Adrenal gland (tissue), 12 donors: ENCODE results near the gene GJC1. TPM values are rescaled to one million over a fixed set of nuclear protein-coding genes. Genes with fewer than 3 reads are reported as not detected.

Experiments used
- DNase-seq, 7 donors: peaks; one replicate each; pipeline ENCODE4 v3.0.0-alpha.2; 2019 to 2020
- H3K27ac ChIP-seq, 5 donors: fragments of 200-600 bp; sonication (generic) in 4 of 5; 1 replicate in 3 of 5; 2 replicates in 2 of 5; pipeline versions ENCODE4 v1.5.1 to v1.8.0; 2016 to 2020; ENCODE audit warnings: mild to moderate bottlenecking in 1 of 5
- H3K27me3 ChIP-seq: fragments of 200-600 bp; 2 replicates; pipeline ENCODE4 v1.8.0; 2021
- H3K36me3 ChIP-seq, 2 donors: fragments of 200-600 bp; replicated peaks in 1 of 2; 1 replicate in 1 of 2; 2 replicates in 1 of 2; pipeline versions ENCODE4 v1.5.1 to v1.8.0; 2018 to 2022
- H3K4me1 ChIP-seq, 2 donors: fragments of 200-600 bp; replicated peaks in 1 of 2; 1 replicate in 1 of 2; 2 replicates in 1 of 2; pipeline versions ENCODE4 v1.5.1 to v1.8.0; 2018 to 2021
- H3K4me3 ChIP-seq, 4 donors: fragments of 200-600 bp; sonication (generic) in 3 of 4; one replicate each; pipeline ENCODE4 v1.5.1; 2016 to 2018
- H3K9me3 ChIP-seq, 3 donors: fragments of 200-600 bp; sonication (generic) in 1 of 3; replicated peaks in 1 of 3; 1 replicate in 2 of 3; 2 replicates in 1 of 3; pipeline versions ENCODE4 v1.5.1 to v1.8.0; 2016 to 2021
- POLR2A ChIP-seq, 2 donors: fragments of 450-650 bp; IDR thresholded peaks; one replicate each; pipeline ENCODE4 v1.6.1; 2017; ENCODE audit warnings: antibody characterized with exemption in 2 of 2, mild to moderate bottlenecking in 2 of 2, moderate library complexity in 1 of 2
- WGBS, 4 donors: extraction: QIAGEN DNeasy Blood & Tissue Kit in 2 of 4; methylation state at CpG; one replicate each; pipeline versions ENCODE4 v1.1.5 to v1.1.7; 2013 to 2017; 5-methylcytosine and 5-hydroxymethylcytosine counted together
- intact Hi-C, 2 donors: fragments of 100-400 bp; cut with DNase I; formaldehyde crosslinking; loops; one replicate each; pipeline versions ENCODE4 v1.14.1 to v1.15.0; 2022 to 2023
- polyA plus RNA-seq, 3 donors: library from polyadenylated mRNA; stranded (reverse); fragments of 200-250 nt in 2 of 3; fragments of 350-450 nt in 1 of 3; fragmentation: Illumina TruSeq in 1 of 3; extraction: RNeasy Lipid Tissue Mini Kit (QIAGEN cat#74804) in 1 of 3; gene quantifications; one replicate each; pipeline ENCODE4 v1.2.3, GENCODE V29; 2013 to 2014
- total RNA-seq, 9 donors: library from RNA; depleted of rRNA in 4 of 9; stranded (reverse); fragments of >200 nt in 4 of 9; fragments of 120-200 nt in 1 of 9; fragmentation: NEBNext Ultra II Directional in 1 of 9; extraction: Animal tissue kit (Norgen Biotek cat#: 25700) in 1 of 9; gene quantifications; one replicate each; pipeline versions ENCODE4 v1.1.0 to v1.2.4, GENCODE V29; 2013 to 2023
- TF ChIP-seq, protein P1 (sequence below), 6 experiments: fragments of 450-650 bp in 4 of 6; fragments of 200-600 bp in 2 of 6; sonication (generic) in 1 of 6; IDR thresholded peaks; 1 replicate in 5 of 6; 2 replicates in 1 of 6; pipeline versions ENCODE4 v1.5.1 to v1.8.0; 2016 to 2021; ENCODE audit warnings: antibody characterized with exemption in 6 of 6, mild to moderate bottlenecking in 2 of 6, moderate library complexity in 1 of 6
- donor health status: healthy with polysubstance abuse.
- donor health status: Bipolar disorder and iron deficiency.
- donor health status: DM: yes; HTN: yes; CAD: no.
- donor health status: DM: no; HTN: no; CAD: no.
- donor health status: DM: no; HTN: no; CAD: no.
- donor health status: DM: yes; HTN: yes; CAD: no.

GJC1 gene
- total and polyA plus RNA-seq, 12 donors, result 0.69 to 12.3 (median 2.1) TPM

GRCh38 chr17:44840274-44840673, 10.2 kb upstream of the GJC1 start:
- WGBS, 4 donors, result 82 to 87% (median 84%) methylated on average over 4 of the region's 4 CpGs
- intact Hi-C loops, result no loop called here

DNA sequence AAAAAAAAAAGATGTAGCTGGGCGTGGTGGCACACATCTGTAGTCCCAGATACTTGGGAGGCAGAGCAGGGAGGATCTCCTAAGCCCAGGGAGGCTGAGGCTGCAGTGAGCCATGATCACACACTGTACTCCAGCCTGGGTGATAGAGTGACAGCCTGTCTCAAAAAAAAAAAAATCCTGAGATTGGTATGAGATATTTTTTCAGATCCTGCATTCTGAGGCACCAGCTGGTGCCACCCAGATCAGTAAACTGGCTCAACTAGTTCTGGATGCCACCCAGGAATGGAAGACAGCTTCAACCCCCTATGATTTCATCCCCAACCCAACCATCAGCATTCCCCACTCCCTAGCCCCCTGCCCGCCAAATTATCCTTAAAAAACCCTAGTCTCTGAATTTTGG, 7.1 kb upstream of the GJC1 start:
- WGBS, 4 donors, result 48 to 75% (median 72%) methylated on average over 2 of the region's 2 CpGs
- Histone ChIP-seq H3K36me3 (no peaks in the 10 kb centered on the region), H3K4me1 (no peaks in the 10 kb centered on the region), H3K27me3 (peaks cover 4% of the 10 kb centered on the region), H3K9me3 (no peaks in the 10 kb centered on the region), H3K4me3 (no peak overlapping the region), H3K27ac (no peak overlapping the region)
- intact Hi-C loops, result no loop called here
- no peak for TF ChIP-seq POLR2A (IDR thresholded peaks at IDR 0.05)
- TF ChIP-seq, protein P1, sequence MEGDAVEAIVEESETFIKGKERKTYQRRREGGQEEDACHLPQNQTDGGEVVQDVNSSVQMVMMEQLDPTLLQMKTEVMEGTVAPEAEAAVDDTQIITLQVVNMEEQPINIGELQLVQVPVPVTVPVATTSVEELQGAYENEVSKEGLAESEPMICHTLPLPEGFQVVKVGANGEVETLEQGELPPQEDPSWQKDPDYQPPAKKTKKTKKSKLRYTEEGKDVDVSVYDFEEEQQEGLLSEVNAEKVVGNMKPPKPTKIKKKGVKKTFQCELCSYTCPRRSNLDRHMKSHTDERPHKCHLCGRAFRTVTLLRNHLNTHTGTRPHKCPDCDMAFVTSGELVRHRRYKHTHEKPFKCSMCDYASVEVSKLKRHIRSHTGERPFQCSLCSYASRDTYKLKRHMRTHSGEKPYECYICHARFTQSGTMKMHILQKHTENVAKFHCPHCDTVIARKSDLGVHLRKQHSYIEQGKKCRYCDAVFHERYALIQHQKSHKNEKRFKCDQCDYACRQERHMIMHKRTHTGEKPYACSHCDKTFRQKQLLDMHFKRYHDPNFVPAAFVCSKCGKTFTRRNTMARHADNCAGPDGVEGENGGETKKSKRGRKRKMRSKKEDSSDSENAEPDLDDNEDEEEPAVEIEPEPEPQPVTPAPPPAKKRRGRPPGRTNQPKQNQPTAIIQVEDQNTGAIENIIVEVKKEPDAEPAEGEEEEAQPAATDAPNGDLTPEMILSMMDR (IDR thresholded peaks at IDR 0.05), result no peak
- no peak for DNase-seq

More at GRCh38 chr17:44840274-44840673, 10.2 kb upstream of the GJC1 start:
- Histone ChIP-seq H3K9me3 (no peaks in the 10 kb centered on the region), H3K27ac (no peak overlapping the region), H3K4me1 (no peaks in the 10 kb centered on the region), H3K36me3 (no peaks in the 10 kb centered on the region), H3K4me3 (no peak overlapping the region), H3K27me3 (no peaks in the 10 kb centered on the region)
- DNase-seq, result no peak
- TF ChIP-seq, protein P1 (IDR thresholded peaks at IDR 0.05), result no peak
- TF ChIP-seq POLR2A (IDR thresholded peaks at IDR 0.05), result no peak

DNA sequence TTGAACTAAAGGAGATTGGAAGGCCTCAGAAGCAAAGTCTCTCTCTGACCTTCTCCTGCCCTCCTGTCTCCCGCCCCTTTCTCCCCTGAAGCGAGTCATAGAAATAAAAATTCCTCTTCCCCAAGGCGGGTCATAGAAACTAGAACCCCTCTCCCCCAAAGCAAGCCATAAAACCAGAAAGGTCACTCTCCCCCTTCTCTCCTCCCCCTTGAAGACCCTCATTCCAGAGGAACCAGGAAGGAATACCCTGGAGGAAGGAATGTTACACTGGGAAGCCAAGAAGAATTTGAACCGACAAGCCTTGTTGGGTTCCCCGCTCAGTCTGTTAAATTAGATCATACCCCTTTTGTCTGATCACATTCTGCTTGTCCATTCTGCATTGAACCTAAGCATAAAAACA, 2.7 kb upstream of the GJC1 start:
- Histone ChIP-seq H3K4me1 (peaks cover 10 to 17% of the 10 kb centered on the region in 2 donors), H3K36me3 (no peaks in the 10 kb centered on the region), H3K9me3 (no peaks in the 10 kb centered on the region), H3K27ac (no peak overlapping the region), H3K27me3 (peaks cover 33% of the 10 kb centered on the region), H3K4me3 (no peak overlapping the region)
- 80 to 83% (median 83%) methylated on average over 5 of the region's 5 CpGs for WGBS, 4 donors
- intact Hi-C loops, result no loop called here
- TF ChIP-seq POLR2A (IDR thresholded peaks at IDR 0.05), result no peak
- TF ChIP-seq, protein P1 (IDR thresholded peaks at IDR 0.05), result no peak
- no peak for DNase-seq

DNA sequence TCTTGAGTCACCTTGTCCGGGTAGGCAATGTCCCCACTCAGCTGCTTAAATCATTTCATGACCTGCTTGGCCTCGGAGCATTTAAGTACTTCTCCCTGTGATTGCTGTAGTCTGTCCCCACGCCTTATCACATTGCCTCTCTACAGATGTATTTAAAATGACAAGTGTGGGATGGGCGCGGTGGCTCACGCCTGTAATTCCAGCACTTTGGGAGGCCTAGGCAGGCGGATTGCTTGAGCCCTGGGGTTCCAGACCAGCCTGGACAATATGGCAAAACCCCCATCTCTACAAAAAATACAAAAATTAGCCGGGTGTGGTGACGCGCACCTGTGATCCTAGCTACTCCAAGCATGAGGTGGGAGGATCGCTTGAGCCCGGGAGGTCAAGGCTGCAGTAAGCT, 1.3 kb upstream of the GJC1 start:
- TF ChIP-seq POLR2A (IDR thresholded peaks at IDR 0.05), result no peak
- TF ChIP-seq, protein P1 (IDR thresholded peaks at IDR 0.05), result no peak
- intact Hi-C loops, result no loop called here
- peaks cover 45% of the 10 kb centered on the region for H3K27me3 ChIP-seq
- no peaks in the 10 kb centered on the region for H3K9me3 ChIP-seq
- WGBS, 4 donors, result 85 to 91% (median 88%) methylated on average over 12 of the region's 12 CpGs
- H3K4me3 ChIP-seq, result no peak overlapping the region
- H3K36me3 ChIP-seq, result no peaks in the 10 kb centered on the region
- H3K4me1 ChIP-seq, result peaks cover 10 to 17% of the 10 kb centered on the region in 2 donors
- no peak for DNase-seq
- H3K27ac ChIP-seq, result no peak overlapping the region
